Measurements from ENCODE around the gene CFAP58. TPM values are rescaled to one million over a fixed set of nuclear protein-coding genes. Genes with fewer than 3 reads are reported as not detected.

CFAP58 gene
- total RNA-seq, 1 experiment from 2014 or later = 0.31 TPM

DNA sequence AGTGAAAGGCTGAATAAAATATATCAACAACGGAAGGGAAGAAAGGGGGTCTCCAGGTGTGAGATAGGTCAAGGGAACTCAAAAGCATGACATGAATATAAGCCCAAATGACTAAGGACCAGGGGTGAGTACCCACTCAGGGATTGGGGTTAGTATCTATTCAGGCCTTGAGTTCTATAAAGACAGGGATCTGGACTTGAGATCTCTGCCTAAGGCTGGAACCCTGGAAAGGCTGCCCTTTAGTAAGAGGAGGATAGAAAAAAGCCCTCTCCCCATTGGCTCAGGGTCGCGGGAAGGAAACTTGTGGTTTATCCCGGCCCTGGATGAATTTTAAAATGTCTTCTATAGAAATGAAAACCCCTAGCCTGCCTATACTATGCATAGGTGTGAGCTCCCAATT lies 13.0 kb upstream of the CFAP58 start:
- peak overlapping the region; percentile 92; the same call in 1 of the 2 replicates for H3K4me2 ChIP-seq

DNA sequence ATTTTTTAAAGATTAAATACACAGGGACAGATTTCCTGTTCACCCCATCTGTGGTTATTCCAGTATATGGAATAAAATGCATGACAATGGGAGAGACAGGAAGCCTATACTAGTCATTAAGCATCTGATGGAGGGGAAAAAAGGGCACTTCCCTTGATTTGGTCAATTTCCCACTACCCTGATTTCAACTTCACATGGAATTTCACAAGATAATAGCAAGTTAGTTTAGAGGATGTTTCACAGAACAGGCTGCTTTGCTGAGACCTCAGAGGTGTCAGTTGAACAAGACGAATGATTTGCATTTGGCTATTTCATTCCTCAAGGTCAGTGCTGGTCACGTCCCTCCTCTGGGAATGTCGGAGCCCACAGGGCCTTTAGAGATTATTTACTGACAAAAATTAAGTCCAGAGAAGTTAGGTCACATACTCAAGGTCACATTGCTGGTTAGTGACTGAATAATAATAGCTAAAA lies 10.7 kb upstream of the CFAP58 start:
- CTCF ChIA-PET = no interaction called here
- intact Hi-C loops (cut with micrococcal nuclease; ENCODE audit: unreplicated experiment) = no loop called here
- no TSS peak for BruUV-seq (replicated peaks)

More for the DNA sequence above, 13.0 kb upstream of the CFAP58 start:
- H3K9me3 ChIP-seq (ENCODE audit: insufficient read depth, low read depth) = no peaks in the 10 kb centered on the region
- H3K79me2 ChIP-seq (ENCODE audit: low read depth) = peaks cover 26% of the 10 kb centered on the region
- ChIA-PET POLR2A (ENCODE audit: unreplicated experiment) (interaction anchor here (0.6 kb wide), 1 partner anchor 61 kb away, joined by 5 read pairs; no protein-coding TSS in a partner anchor), CTCF (interaction anchor here (0.6 kb wide), 1 partner anchor 453 kb away, joined by 3 read pairs; no protein-coding TSS in a partner anchor)
- H4K20me1 ChIP-seq (ENCODE audit: insufficient read depth) = no peaks in the 10 kb centered on the region; the same call in 1 of the 2 replicates
- H3F3A ChIP-seq (ENCODE audit: insufficient read depth, low read depth) = peaks cover 23% of the 10 kb centered on the region
- no peak overlapping the region for H3K4me3 ChIP-seq
- no peaks in the 10 kb centered on the region for H3K36me3 ChIP-seq (ENCODE audit: low read depth)
- DNase-seq = no peak
- H2AFZ ChIP-seq = no peak overlapping the region
- peak overlapping the region; percentile 94; the same call in 1 of the 2 replicates for H3K27ac ChIP-seq
- BruUV-seq (replicated peaks) = no TSS peak
- intact Hi-C loops (cut with micrococcal nuclease; ENCODE audit: unreplicated experiment) = no loop called here
- TF ChIP-seq, protein P1, sequence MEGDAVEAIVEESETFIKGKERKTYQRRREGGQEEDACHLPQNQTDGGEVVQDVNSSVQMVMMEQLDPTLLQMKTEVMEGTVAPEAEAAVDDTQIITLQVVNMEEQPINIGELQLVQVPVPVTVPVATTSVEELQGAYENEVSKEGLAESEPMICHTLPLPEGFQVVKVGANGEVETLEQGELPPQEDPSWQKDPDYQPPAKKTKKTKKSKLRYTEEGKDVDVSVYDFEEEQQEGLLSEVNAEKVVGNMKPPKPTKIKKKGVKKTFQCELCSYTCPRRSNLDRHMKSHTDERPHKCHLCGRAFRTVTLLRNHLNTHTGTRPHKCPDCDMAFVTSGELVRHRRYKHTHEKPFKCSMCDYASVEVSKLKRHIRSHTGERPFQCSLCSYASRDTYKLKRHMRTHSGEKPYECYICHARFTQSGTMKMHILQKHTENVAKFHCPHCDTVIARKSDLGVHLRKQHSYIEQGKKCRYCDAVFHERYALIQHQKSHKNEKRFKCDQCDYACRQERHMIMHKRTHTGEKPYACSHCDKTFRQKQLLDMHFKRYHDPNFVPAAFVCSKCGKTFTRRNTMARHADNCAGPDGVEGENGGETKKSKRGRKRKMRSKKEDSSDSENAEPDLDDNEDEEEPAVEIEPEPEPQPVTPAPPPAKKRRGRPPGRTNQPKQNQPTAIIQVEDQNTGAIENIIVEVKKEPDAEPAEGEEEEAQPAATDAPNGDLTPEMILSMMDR (conservative IDR thresholded peaks at IDR 0.05) = no peak
- TF ChIP-seq EZH2 (IDR thresholded peaks at IDR 0.05; ENCODE audit: low read depth) = no peak
- no peaks in the 10 kb centered on the region for H3K9me2 ChIP-seq (ENCODE audit: insufficient read depth)
- peaks cover 28% of the 10 kb centered on the region for H3K4me1 ChIP-seq (replicated peaks; ENCODE audit: insufficient read depth)
- no peaks in the 10 kb centered on the region for H3K27me3 ChIP-seq (ENCODE audit: insufficient read depth, low read depth)

DNA sequence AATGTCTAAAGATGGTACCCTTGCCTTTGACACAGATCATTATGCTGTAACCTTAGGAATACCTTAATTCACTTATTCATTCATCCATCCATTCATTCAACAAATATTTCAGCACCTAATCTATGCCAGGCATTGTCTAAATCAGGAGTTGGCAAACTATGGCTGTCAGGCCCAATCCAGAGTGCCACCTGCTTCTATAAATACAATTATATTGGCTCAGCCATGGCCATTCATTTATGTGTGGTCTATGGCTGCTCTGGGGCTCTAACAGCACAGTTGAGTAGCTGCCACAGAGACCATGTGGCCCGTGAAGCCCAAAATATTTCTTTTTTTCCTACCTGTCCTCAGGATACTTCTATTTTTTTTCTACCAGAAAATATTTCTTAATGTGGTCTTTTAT lies 9.4 kb upstream of the CFAP58 start:
- no peak for TF ChIP-seq EZH2 (IDR thresholded peaks at IDR 0.05; ENCODE audit: low read depth)
- TF ChIP-seq, protein P1 (conservative IDR thresholded peaks at IDR 0.05) = no peak
- Histone ChIP-seq H3K27ac (no peak overlapping the region), H3K4me1 (replicated peaks; ENCODE audit: insufficient read depth) (peaks cover 18% of the 10 kb centered on the region), H3K9me3 (ENCODE audit: insufficient read depth, low read depth) (no peaks in the 10 kb centered on the region), H3K79me2 (ENCODE audit: low read depth) (no peaks in the 10 kb centered on the region), H2AFZ (no peak overlapping the region), H3K9me2 (ENCODE audit: insufficient read depth) (no peaks in the 10 kb centered on the region), H4K20me1 (ENCODE audit: insufficient read depth) (no peaks in the 10 kb centered on the region; the same call in 1 of the 2 replicates), H3F3A (ENCODE audit: insufficient read depth, low read depth) (peaks cover 13% of the 10 kb centered on the region), H3K4me3 (no peak overlapping the region), H3K27me3 (ENCODE audit: insufficient read depth, low read depth) (no peaks in the 10 kb centered on the region), H3K36me3 (ENCODE audit: low read depth) (no peaks in the 10 kb centered on the region), H3K4me2 (no peak overlapping the region)
- DNase-seq = no peak
- CTCF ChIA-PET = no interaction called here
- no TSS peak for BruUV-seq (replicated peaks)
- intact Hi-C loops (cut with micrococcal nuclease; ENCODE audit: unreplicated experiment) = no loop called here
- POLR2A ChIA-PET (ENCODE audit: unreplicated experiment) = interaction anchor here (0.6 kb wide), 1 partner anchor 101 kb away, joined by 3 read pairs; no protein-coding TSS in a partner anchor

More for the DNA sequence above, 10.7 kb upstream of the CFAP58 start:
- H3K4me2 ChIP-seq = no peak overlapping the region
- POLR2A ChIA-PET (ENCODE audit: unreplicated experiment) = interaction anchor here (0.7 kb wide), 1 partner anchor 69 kb away, joined by 3 read pairs; no protein-coding TSS in a partner anchor
- H3K36me3 ChIP-seq (ENCODE audit: low read depth) = no peaks in the 10 kb centered on the region
- peaks cover 19% of the 10 kb centered on the region for H3K4me1 ChIP-seq (replicated peaks; ENCODE audit: insufficient read depth)
- H4K20me1 ChIP-seq (ENCODE audit: insufficient read depth) = no peaks in the 10 kb centered on the region; the same call in 1 of the 2 replicates
- no peak overlapping the region for H2AFZ ChIP-seq
- peaks cover 17% of the 10 kb centered on the region for H3F3A ChIP-seq (ENCODE audit: insufficient read depth, low read depth)
- no peak overlapping the region for H3K27ac ChIP-seq
- no peaks in the 10 kb centered on the region for H3K9me3 ChIP-seq (ENCODE audit: insufficient read depth, low read depth)
- DNase-seq = no peak
- H3K4me3 ChIP-seq = no peak overlapping the region
- H3K79me2 ChIP-seq (ENCODE audit: low read depth) = peaks cover 3% of the 10 kb centered on the region
- TF ChIP-seq EZH2 (IDR thresholded peaks at IDR 0.05; ENCODE audit: low read depth) = no peak
- TF ChIP-seq, protein P1 (conservative IDR thresholded peaks at IDR 0.05) = no peak
- no peaks in the 10 kb centered on the region for H3K27me3 ChIP-seq (ENCODE audit: insufficient read depth, low read depth)
- H3K9me2 ChIP-seq (ENCODE audit: insufficient read depth) = no peaks in the 10 kb centered on the region

Data from PC-9 (cell line).